Nephron progenitor cell (in vitro differentiated cells): Measurements from ENCODE around the gene ANKFY1.

ENCODE experiments used
- DNase-seq: peaks from one replicate; pipeline ENCODE4 v3.0.0; 2021
- H3K27ac Mint-ChIP-seq: 2 replicates; pipeline ENCODE4 v1.8.0; 2021; ENCODE audit warnings: mild to moderate bottlenecking, moderate library complexity, mixed read lengths
- H3K27me3 Mint-ChIP-seq: 2 replicates; pipeline ENCODE4 v1.8.0; 2021; ENCODE audit warnings: mild to moderate bottlenecking, low read depth, mixed read lengths; ENCODE audit not compliant: poor library complexity
- H3K36me3 Mint-ChIP-seq: 2 replicates; pipeline ENCODE4 v1.8.0; 2021; ENCODE audit warnings: low read depth, mixed read lengths
- H3K4me1 Mint-ChIP-seq: 2 replicates; pipeline ENCODE4 v1.8.0; 2021; ENCODE audit warnings: mixed read lengths
- H3K4me3 Mint-ChIP-seq: 2 replicates; pipeline ENCODE4 v1.8.0; 2021; ENCODE audit warnings: mild to moderate bottlenecking, moderate library complexity, mixed read lengths
- H3K9me3 Mint-ChIP-seq: 2 replicates; pipeline ENCODE4 v1.8.0; 2021; ENCODE audit warnings: mild to moderate bottlenecking, moderate library complexity, mixed read lengths
- CTCF ChIP-seq: fragments of 200-600 bp; sonication (generic); IDR thresholded peaks from 2 replicates; pipeline ENCODE4 v1.5.0; 2021; ENCODE audit warnings: antibody characterized with exemption

The ANKFY1 gene

GRCh38 chr17:4263282-4264215 is at the start of gene ANKFY1:
ANKFY1 (minus strand) TSS chr17:4263979; CDS start chr17:4263941, 38 bp downstream.
- Mint-ChIP-seq H3K36me3 (peaks cover 58% of the 10 kb centered on the region), H3K9me3 (peaks cover 32% of the 10 kb centered on the region), H3K4me3 (peak within 1 kb of the TSS; percentile 92), H3K4me1 (peaks cover 19% of the 10 kb centered on the region), H3K27ac (peak within 1 kb of the TSS; percentile 93), H3K27me3 (no peaks in the 10 kb centered on the region)
- TF ChIP-seq CTCF = no peak
- DNase-seq = peak; percentile 97

GRCh38 chr17:4310354-4311060 is 46.7 kb upstream of the ANKFY1 start:
- TF ChIP-seq CTCF = no peak
- H3K27me3 Mint-ChIP-seq = peaks cover 2% of the 10 kb centered on the region
- H3K4me3 Mint-ChIP-seq = no peak overlapping the region
- peaks cover 48% of the 10 kb centered on the region for H3K9me3 Mint-ChIP-seq
- H3K4me1 Mint-ChIP-seq = peaks cover 6% of the 10 kb centered on the region
- peaks cover 78% of the 10 kb centered on the region for H3K36me3 Mint-ChIP-seq
- H3K27ac Mint-ChIP-seq = peak overlapping the region; percentile 24
- DNase-seq = no peak

- no peak for TF ChIP-seq CTCF
- Mint-ChIP-seq H3K36me3 (peaks cover 73% of the 10 kb centered on the region), H3K4me1 (peaks cover 4% of the 10 kb centered on the region), H3K27me3 (peaks cover 2% of the 10 kb centered on the region), H3K27ac (peak overlapping the region; percentile 14), H3K9me3 (peaks cover 43% of the 10 kb centered on the region), H3K4me3 (no peak overlapping the region)
- DNase-seq = no peak
Observed at GRCh38 chr17:4309897-4310296, 46.1 kb upstream of the ANKFY1 start.

GRCh38 chr17:4307179-4307930 is 43.6 kb upstream of the ANKFY1 start:
- Mint-ChIP-seq H3K4me1 (no peaks in the 10 kb centered on the region), H3K27ac (peak overlapping the region; percentile 77), H3K27me3 (peaks cover 1% of the 10 kb centered on the region), H3K9me3 (peaks cover 21% of the 10 kb centered on the region), H3K36me3 (peaks cover 54% of the 10 kb centered on the region), H3K4me3 (no peak overlapping the region)
- TF ChIP-seq CTCF = no peak
- no peak for DNase-seq

- H3K36me3 Mint-ChIP-seq = peaks cover 50% of the 10 kb centered on the region
- no peaks in the 10 kb centered on the region for H3K27me3 Mint-ChIP-seq
- DNase-seq = no peak
- no peaks in the 10 kb centered on the region for H3K4me1 Mint-ChIP-seq
- H3K27ac Mint-ChIP-seq = peak overlapping the region; percentile 96
- peaks cover 2% of the 10 kb centered on the region for H3K9me3 Mint-ChIP-seq
- no peak overlapping the region for H3K4me3 Mint-ChIP-seq
- no peak for TF ChIP-seq CTCF
Observed at GRCh38 chr17:4305224-4305623, 41.4 kb upstream of the ANKFY1 start.
